HG02642 (cell line): Measurements from ENCODE around the gene PDIA2.

Experiments used
- ATAC-seq: cut with Tn5 transposase; IDR thresholded peaks from one replicate; pipeline ENCODE4 v1.9.1; 2021; ENCODE audit warnings: mild to moderate bottlenecking; ENCODE audit not compliant: unreplicated experiment, poor library complexity

The PDIA2 gene

GRCh38 chr16:276426-277077 is 6.4 kb upstream of the PDIA2 start:
- no peak for ATAC-seq

DNA sequence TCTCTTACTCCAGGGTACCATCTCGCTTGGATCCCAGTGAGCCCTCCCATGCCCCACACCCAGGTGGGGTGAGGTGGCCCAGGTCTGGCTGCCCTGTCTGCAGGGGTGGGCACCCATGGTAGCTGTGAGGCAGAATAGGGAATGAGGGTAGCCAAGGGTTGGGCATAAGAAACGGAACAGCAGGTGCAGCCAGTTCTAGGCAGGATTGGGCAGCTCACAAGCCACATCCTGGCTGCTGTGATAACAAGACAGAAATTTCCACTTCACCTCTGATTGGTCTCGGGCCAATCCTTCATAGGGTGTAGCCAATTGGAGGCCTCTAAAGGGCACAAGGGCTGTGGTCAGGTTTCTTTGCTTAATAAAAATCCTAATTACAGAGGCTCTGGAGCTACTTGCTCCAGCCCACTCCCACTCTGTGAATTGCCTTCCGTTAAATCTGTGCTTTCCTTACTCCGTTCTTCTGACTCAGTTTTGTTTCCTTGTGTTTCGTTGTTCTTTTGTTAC is 4.0 kb upstream of the PDIA2 start:
- ATAC-seq: no peak

DNA sequence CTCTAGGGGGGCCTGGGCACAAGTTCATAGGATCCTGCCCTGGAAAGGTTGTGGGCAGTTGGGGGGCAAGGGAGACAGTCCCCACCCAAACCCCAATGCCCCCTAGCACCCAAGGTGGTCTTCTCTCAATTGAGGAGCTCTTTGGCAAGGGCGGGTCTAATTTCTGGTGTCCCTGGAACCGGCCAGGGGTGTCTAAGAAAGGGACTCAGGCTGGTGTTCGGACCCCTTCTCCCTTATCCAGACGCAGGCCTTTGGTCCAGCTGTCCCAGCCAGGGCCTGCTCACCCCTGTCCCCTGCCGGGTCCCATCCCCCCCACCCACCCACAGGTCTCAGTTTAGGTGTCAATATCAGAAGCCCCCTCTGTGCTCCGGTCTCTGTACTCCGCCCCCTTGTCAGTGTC is 3.4 kb upstream of the PDIA2 start:
- ATAC-seq: no peak

DNA sequence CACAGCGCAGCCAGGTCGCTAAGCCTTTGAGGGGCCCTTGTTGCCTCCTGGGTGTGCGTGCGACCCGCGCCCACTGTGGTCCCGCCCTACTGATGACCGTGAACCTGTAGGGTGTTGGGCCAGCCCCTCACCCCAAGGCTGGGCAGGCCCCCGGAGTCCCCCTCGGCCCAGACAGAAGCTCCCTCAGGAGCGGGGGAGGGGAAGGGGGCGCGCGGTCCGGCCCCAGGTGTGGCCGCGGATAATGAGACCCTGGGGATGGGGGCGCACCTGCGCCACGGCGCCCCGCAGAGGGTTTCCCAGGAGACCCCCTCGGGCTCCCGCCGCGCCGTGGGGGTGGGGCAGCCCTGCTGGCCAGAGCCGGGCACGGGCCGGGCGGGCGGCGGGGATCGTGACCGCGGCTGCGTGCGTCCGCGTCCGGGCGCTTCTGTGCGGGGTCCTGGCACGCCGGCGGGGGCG is 2.9 kb upstream of the PDIA2 start:
- ATAC-seq: no peak

- no peak for ATAC-seq
These were observed 2.4 kb upstream of the PDIA2 start, which contains the start of gene ARHGDIG for GRCh38 chr16:280552-280951. TSS of gene ARHGDIG (plus strand) at chr16:280591. CDS start at chr16:280681, 90 bp downstream.

DNA sequence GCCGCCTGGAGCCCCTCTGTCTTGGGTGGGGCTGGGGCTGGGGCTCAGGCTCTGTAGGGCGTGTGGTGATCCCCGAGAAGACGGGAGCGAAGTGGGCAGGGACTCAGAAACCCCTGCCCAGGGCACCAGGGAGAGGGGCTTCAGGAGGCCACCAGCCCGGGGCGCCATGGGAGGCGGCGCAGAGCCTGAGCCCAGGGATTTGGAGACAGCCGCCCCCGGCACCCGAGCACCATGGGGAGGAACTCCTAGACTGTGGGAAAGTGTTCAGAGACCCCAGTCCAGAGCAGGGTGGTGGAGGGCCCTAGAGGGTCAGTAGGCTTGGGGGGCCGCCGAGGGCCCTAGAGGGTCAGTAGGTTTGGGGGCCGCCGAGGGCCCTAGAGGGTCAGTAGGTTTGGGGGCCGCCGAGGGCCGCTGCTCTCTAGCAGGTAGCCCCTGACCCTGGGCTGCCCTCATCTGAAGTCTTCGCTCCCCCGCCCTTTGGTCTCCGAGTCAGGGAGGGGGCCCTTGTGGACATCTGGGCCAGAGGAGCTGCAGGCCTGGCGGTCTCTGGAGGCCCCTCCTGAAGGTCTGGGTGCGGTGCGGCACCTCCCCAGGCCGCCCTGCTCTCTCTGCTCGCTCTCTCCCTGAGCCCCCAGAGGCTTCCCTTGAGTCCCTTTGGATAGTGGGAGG is 1.8 kb upstream of the PDIA2 start:
- ATAC-seq: no peak

DNA sequence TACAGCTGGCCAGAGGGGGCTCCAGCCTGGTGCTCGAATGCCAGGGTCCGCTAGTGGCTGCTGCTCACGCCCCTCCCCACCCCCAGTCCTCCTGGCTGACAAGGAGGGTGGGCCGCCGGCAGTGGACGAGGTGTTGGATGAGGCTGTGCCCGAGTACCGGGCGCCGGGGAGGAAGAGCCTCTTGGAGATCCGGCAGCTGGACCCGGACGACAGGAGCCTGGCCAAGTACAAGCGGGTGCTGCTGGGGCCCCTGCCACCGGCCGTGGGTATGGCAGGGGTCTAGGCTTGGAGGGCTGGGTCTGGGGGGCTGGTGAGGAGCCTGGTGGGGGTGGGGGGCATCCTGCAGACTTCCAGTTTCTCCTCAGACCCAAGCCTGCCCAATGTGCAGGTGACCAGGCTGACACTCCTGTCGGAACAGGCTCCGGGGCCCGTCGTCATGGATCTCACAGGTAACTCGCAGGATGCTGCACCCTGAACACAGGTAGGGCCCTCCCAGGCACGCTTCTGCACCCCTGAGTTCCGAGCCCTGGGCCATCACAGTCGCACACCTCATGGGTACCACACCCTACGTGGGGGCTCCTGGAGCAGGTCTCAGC is 1.2 kb upstream of the PDIA2 start:
- ATAC-seq: no peak

DNA sequence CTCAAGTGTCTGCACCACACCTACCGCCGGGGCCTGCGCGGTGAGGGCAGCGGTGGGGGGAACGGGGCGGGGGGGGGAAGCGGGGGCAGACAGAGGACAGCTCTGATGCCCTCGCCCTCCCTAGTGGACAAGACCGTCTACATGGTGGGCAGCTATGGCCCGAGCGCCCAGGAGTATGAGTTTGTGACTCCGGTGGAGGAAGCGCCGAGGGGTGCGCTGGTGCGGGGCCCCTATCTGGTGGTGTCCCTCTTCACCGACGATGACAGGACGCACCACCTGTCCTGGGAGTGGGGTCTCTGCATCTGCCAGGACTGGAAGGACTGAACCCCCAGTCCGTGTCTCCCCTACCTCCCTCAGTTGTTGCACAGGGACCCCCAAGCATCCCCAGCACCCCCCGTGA is 473 bp upstream of the PDIA2 start:
- no peak for ATAC-seq

- no peak for ATAC-seq
These were observed 1.5 kb downstream of the PDIA2 start for GRCh38 chr16:284204-285120.

GRCh38 chr16:285146-286055 is 2.4 kb downstream of the PDIA2 start:
- no peak for ATAC-seq

GRCh38 chr16:286491-287297 is 3.7 kb downstream of the PDIA2 start:
- ATAC-seq: no peak

- no peak for ATAC-seq
These were observed 4.4 kb downstream of the PDIA2 start for GRCh38 chr16:287298-287811.

GRCh38 chr16:287981-288920 is 5.3 kb downstream of the PDIA2 start:
- ATAC-seq: no peak

DNA sequence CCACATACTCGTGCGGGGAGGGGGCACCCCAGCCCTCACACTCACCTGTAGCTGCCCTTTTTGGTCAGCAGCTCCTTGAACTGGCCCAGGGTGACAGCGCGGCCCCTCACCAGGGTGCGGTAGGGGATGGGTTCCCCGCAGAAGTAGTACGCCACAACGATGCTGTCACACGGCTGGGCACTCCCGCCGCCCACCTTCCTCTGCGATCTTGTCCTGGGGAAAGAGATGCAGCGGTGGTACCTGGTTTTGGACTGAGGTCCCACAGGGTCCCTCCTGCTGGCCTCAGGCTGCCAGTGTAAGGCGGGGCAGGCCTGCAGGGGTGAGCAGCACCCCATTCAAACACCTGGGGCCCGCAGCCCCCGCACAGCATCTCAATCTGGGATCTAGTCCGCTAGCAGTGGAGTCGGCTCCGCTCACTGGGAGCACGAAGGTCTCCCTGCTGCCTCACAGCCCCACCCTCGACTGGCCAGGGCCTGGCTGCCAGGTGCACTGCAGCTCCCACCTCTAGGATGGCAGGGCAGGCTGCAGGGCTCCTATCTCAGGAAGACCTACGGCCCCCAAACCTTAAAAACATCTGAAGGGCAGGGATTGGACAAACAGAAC is 6.5 kb downstream of the PDIA2 start:
- no peak for ATAC-seq

- no peak for ATAC-seq
These were observed 7.2 kb downstream of the PDIA2 start for GRCh38 chr16:290015-290680.

- ATAC-seq: no peak
These were observed 7.9 kb downstream of the PDIA2 start for GRCh38 chr16:290681-291405.
